ENCODE measurements around the gene TMED1.

Gene TMED1

GRCh38 chr19:10815969-10816644 is 19.9 kb downstream of the TMED1 start:
- Histone ChIP-seq H3K4me3 (ENCODE audit: low read depth, low read length) (no peak overlapping the region), H3K9me3 (ENCODE audit: control insufficient read depth, insufficient read depth, low read depth, low read length) (no peaks in the 10 kb centered on the region), H3K9ac (ENCODE audit: low read length) (no peak overlapping the region), H3K36me3 (ENCODE audit: control insufficient read depth, insufficient read depth, low read length) (peaks cover 63% of the 10 kb centered on the region), H3K27me3 (ENCODE audit: control insufficient read depth, insufficient read depth, low read length) (no peaks in the 10 kb centered on the region), H3K4me1 (ENCODE audit: control insufficient read depth, insufficient read depth, low read length) (no peaks in the 10 kb centered on the region), H3K27ac (ENCODE audit: low read depth, low read length) (no peak overlapping the region)

- no peaks in the 10 kb centered on the region for H3K4me1 ChIP-seq (ENCODE audit: control insufficient read depth, insufficient read depth, low read length)
- no peak overlapping the region for H3K27ac ChIP-seq (ENCODE audit: low read depth, low read length)
- H3K27me3 ChIP-seq (ENCODE audit: control insufficient read depth, insufficient read depth, low read length) = no peaks in the 10 kb centered on the region
- peaks cover 60% of the 10 kb centered on the region for H3K36me3 ChIP-seq (ENCODE audit: control insufficient read depth, insufficient read depth, low read length)
- no peak overlapping the region for H3K4me3 ChIP-seq (ENCODE audit: low read depth, low read length)
- no peak overlapping the region for H3K9ac ChIP-seq (ENCODE audit: low read length)
- H3K9me3 ChIP-seq (ENCODE audit: control insufficient read depth, insufficient read depth, low read depth, low read length) = no peaks in the 10 kb centered on the region
Measured at GRCh38 chr19:10815007-10815536, 20.9 kb downstream of the TMED1 start.

- no peaks in the 10 kb centered on the region for H3K27me3 ChIP-seq (ENCODE audit: control insufficient read depth, insufficient read depth, low read length)
- H3K36me3 ChIP-seq (ENCODE audit: control insufficient read depth, insufficient read depth, low read length) = peaks cover 68% of the 10 kb centered on the region
- H3K9ac ChIP-seq (ENCODE audit: low read length) = peak overlapping the region; percentile 15
- no peak overlapping the region for H3K27ac ChIP-seq (ENCODE audit: low read depth, low read length)
- no peaks in the 10 kb centered on the region for H3K9me3 ChIP-seq (ENCODE audit: control insufficient read depth, insufficient read depth, low read depth, low read length)
- H3K4me3 ChIP-seq (ENCODE audit: low read depth, low read length) = no peak overlapping the region
- no peaks in the 10 kb centered on the region for H3K4me1 ChIP-seq (ENCODE audit: control insufficient read depth, insufficient read depth, low read length)
Measured at GRCh38 chr19:10812902-10813404, 23.1 kb downstream of the TMED1 start.

- peak overlapping the region; percentile 62; the same call in 1 of the 2 replicates for H3K27ac ChIP-seq (ENCODE audit: low read depth, low read length)
- no peaks in the 10 kb centered on the region for H3K27me3 ChIP-seq (ENCODE audit: control insufficient read depth, insufficient read depth, low read length)
- no peak overlapping the region for H3K9ac ChIP-seq (ENCODE audit: low read length)
- no peaks in the 10 kb centered on the region for H3K4me1 ChIP-seq (ENCODE audit: control insufficient read depth, insufficient read depth, low read length)
- no peaks in the 10 kb centered on the region for H3K9me3 ChIP-seq (ENCODE audit: control insufficient read depth, insufficient read depth, low read depth, low read length)
- H3K36me3 ChIP-seq (ENCODE audit: control insufficient read depth, insufficient read depth, low read length) = peaks cover 65% of the 10 kb centered on the region
- H3K4me3 ChIP-seq (ENCODE audit: low read depth, low read length) = no peak overlapping the region
Measured at GRCh38 chr19:10812196-10812595, 23.8 kb downstream of the TMED1 start.

GRCh38 chr19:10811391-10812111 is 24.5 kb downstream of the TMED1 start:
- H3K9ac ChIP-seq (ENCODE audit: low read length) = no peak overlapping the region
- H3K27ac ChIP-seq (ENCODE audit: low read depth, low read length) = peak overlapping the region; percentile 62; the same call in 1 of the 2 replicates
- no peak overlapping the region for H3K4me3 ChIP-seq (ENCODE audit: low read depth, low read length)
- no peaks in the 10 kb centered on the region for H3K9me3 ChIP-seq (ENCODE audit: control insufficient read depth, insufficient read depth, low read depth, low read length)
- H3K27me3 ChIP-seq (ENCODE audit: control insufficient read depth, insufficient read depth, low read length) = no peaks in the 10 kb centered on the region
- peaks cover 62% of the 10 kb centered on the region for H3K36me3 ChIP-seq (ENCODE audit: control insufficient read depth, insufficient read depth, low read length)
- no peaks in the 10 kb centered on the region for H3K4me1 ChIP-seq (ENCODE audit: control insufficient read depth, insufficient read depth, low read length)

- Histone ChIP-seq H3K4me1 (ENCODE audit: control insufficient read depth, insufficient read depth, low read length) (no peaks in the 10 kb centered on the region), H3K9ac (ENCODE audit: low read length) (no peak overlapping the region), H3K27ac (ENCODE audit: low read depth, low read length) (no peak overlapping the region), H3K27me3 (ENCODE audit: control insufficient read depth, insufficient read depth, low read length) (no peaks in the 10 kb centered on the region), H3K9me3 (ENCODE audit: control insufficient read depth, insufficient read depth, low read depth, low read length) (no peaks in the 10 kb centered on the region), H3K4me3 (ENCODE audit: low read depth, low read length) (no peak overlapping the region), H3K36me3 (ENCODE audit: control insufficient read depth, insufficient read depth, low read length) (peaks cover 63% of the 10 kb centered on the region)
Measured at GRCh38 chr19:10809651-10810285, 26.2 kb downstream of the TMED1 start.

GRCh38 chr19:10808937-10809649 is 26.9 kb downstream of the TMED1 start:
- Histone ChIP-seq H3K36me3 (ENCODE audit: control insufficient read depth, insufficient read depth, low read length) (peaks cover 65% of the 10 kb centered on the region), H3K9ac (ENCODE audit: low read length) (no peak overlapping the region), H3K9me3 (ENCODE audit: control insufficient read depth, insufficient read depth, low read depth, low read length) (no peaks in the 10 kb centered on the region), H3K27me3 (ENCODE audit: control insufficient read depth, insufficient read depth, low read length) (no peaks in the 10 kb centered on the region), H3K4me3 (ENCODE audit: low read depth, low read length) (no peak overlapping the region), H3K27ac (ENCODE audit: low read depth, low read length) (no peak overlapping the region), H3K4me1 (ENCODE audit: control insufficient read depth, insufficient read depth, low read length) (no peaks in the 10 kb centered on the region)

GRCh38 chr19:10805758-10806247 is 30.2 kb downstream of the TMED1 start:
- H3K4me1 ChIP-seq (ENCODE audit: control insufficient read depth, insufficient read depth, low read length) = no peaks in the 10 kb centered on the region
- no peak overlapping the region for H3K27ac ChIP-seq (ENCODE audit: low read depth, low read length)
- no peaks in the 10 kb centered on the region for H3K27me3 ChIP-seq (ENCODE audit: control insufficient read depth, insufficient read depth, low read length)
- peaks cover 69% of the 10 kb centered on the region for H3K36me3 ChIP-seq (ENCODE audit: control insufficient read depth, insufficient read depth, low read length)
- H3K9me3 ChIP-seq (ENCODE audit: control insufficient read depth, insufficient read depth, low read depth, low read length) = no peaks in the 10 kb centered on the region
- no peak overlapping the region for H3K4me3 ChIP-seq (ENCODE audit: low read depth, low read length)
- no peak overlapping the region for H3K9ac ChIP-seq (ENCODE audit: low read length)

GRCh38 chr19:10805065-10805757 is 30.8 kb downstream of the TMED1 start:
- no peak overlapping the region for H3K9ac ChIP-seq (ENCODE audit: low read length)
- H3K27ac ChIP-seq (ENCODE audit: low read depth, low read length) = no peak overlapping the region
- H3K4me1 ChIP-seq (ENCODE audit: control insufficient read depth, insufficient read depth, low read length) = no peaks in the 10 kb centered on the region
- H3K27me3 ChIP-seq (ENCODE audit: control insufficient read depth, insufficient read depth, low read length) = no peaks in the 10 kb centered on the region
- H3K36me3 ChIP-seq (ENCODE audit: control insufficient read depth, insufficient read depth, low read length) = peaks cover 70% of the 10 kb centered on the region
- no peaks in the 10 kb centered on the region for H3K9me3 ChIP-seq (ENCODE audit: control insufficient read depth, insufficient read depth, low read depth, low read length)
- H3K4me3 ChIP-seq (ENCODE audit: low read depth, low read length) = no peak overlapping the region

- H3K36me3 ChIP-seq (ENCODE audit: control insufficient read depth, insufficient read depth, low read length) = peaks cover 66% of the 10 kb centered on the region
Measured at GRCh38 chr19:10803252-10803651, 32.8 kb downstream of the TMED1 start.

More at GRCh38 chr19:10803252-10803651, 32.8 kb downstream of the TMED1 start:
- Histone ChIP-seq H3K27me3 (ENCODE audit: control insufficient read depth, insufficient read depth, low read length) (no peaks in the 10 kb centered on the region), H3K9ac (ENCODE audit: low read length) (no peak overlapping the region), H3K9me3 (ENCODE audit: control insufficient read depth, insufficient read depth, low read depth, low read length) (no peaks in the 10 kb centered on the region), H3K4me3 (ENCODE audit: low read depth, low read length) (no peak overlapping the region), H3K27ac (ENCODE audit: low read depth, low read length) (no peak overlapping the region), H3K4me1 (ENCODE audit: control insufficient read depth, insufficient read depth, low read length) (no peaks in the 10 kb centered on the region)

Measured in HUES6 (cell line).